HEK293 (cell line): ENCODE measurements around the gene VWA3B.
A peak's percentile ranks its signal among the peaks of the same experiment; 100 is the strongest.

Experiments used
- CTCF ChIA-PET: fragments of 350-600 bp; formaldehyde crosslinking; extraction: SDS; loops from one replicate; lab custom pipeline; 2021; ENCODE audit warnings: antibody characterized with exemption; lab: Yijun Ruan, JAX
- POLR2A ChIA-PET: fragments of 300-600 bp; formaldehyde crosslinking; extraction: SDS; loops from one replicate; lab custom pipeline; 2020; ENCODE audit warnings: antibody characterized with exemption, inconsistent platforms; lab: Yijun Ruan, JAX
- H3K27ac ChIP-seq: fragments of 200-500 bp; sonication (Bioruptor generic); 2 replicates; pipeline ENCODE4 v1.5.1; 2014; ENCODE audit warnings: low read depth, low read length, control low read depth, inconsistent platforms; ENCODE audit errors: extremely low read depth
- H3K36me3 ChIP-seq, 2 experiments: fragments of 200-500 bp in 1 of 2; sonication (Bioruptor generic) in 1 of 2; 1 replicate in 1 of 2; 2 replicates in 1 of 2; pipeline ENCODE4 v1.5.1; 2014 to 2017; ENCODE audit warnings: inconsistent platforms in 2 of 2, low read length in 2 of 2; ENCODE audit not compliant: control insufficient read depth in 2 of 2, insufficient read depth in 1 of 2
- H3K4me1 ChIP-seq: fragments of 200-500 bp; sonication (Bioruptor generic); 2 replicates; pipeline ENCODE4 v1.5.1; 2014; ENCODE audit warnings: mild to moderate bottlenecking, low read length, inconsistent platforms; ENCODE audit not compliant: control insufficient read depth, insufficient read depth
- H3K4me3 ChIP-seq: 2 replicates; pipeline ENCODE4 v1.5.1; 2011; ENCODE audit warnings: low read depth, mild to moderate bottlenecking, control low read depth, low read length, moderate library complexity
- H3K9me3 ChIP-seq: fragments of 200-500 bp; sonication (Bioruptor generic); 2 replicates; pipeline ENCODE4 v1.5.1; 2014; ENCODE audit warnings: low read depth, low read length, inconsistent platforms; ENCODE audit not compliant: control insufficient read depth, insufficient read depth
- PRDM10 ChIP-seq: fragments of 450-650 bp; formaldehyde crosslinking; IDR thresholded peaks from 2 replicates; pipeline ENCODE4 v1.5.1; 2016; ENCODE audit warnings: missing biosample characterization, missing genetic modification characterization
- SP2 ChIP-seq: fragments of 450-650 bp; formaldehyde crosslinking; IDR thresholded peaks from 2 replicates; pipeline ENCODE4 v1.5.1; 2016; ENCODE audit warnings: missing biosample characterization, missing genetic modification characterization
- SP7 ChIP-seq: fragments of 450-650 bp; formaldehyde crosslinking; IDR thresholded peaks from 2 replicates; pipeline ENCODE4 v1.5.1; 2016; ENCODE audit warnings: missing biosample characterization, missing genetic modification characterization
- ZBTB20 ChIP-seq: fragments of 450-650 bp; formaldehyde crosslinking; IDR thresholded peaks from 2 replicates; pipeline ENCODE4 v1.5.1; 2016; ENCODE audit warnings: missing biosample characterization, missing genetic modification characterization
- ZFHX2 ChIP-seq: fragments of 450-650 bp; formaldehyde crosslinking; conservative IDR thresholded peaks from 2 replicates; pipeline ENCODE4 v1.5.1; 2016; ENCODE audit warnings: missing biosample characterization, missing genetic modification characterization
- ZNF175 ChIP-seq: fragments of 450-650 bp; formaldehyde crosslinking; IDR thresholded peaks from 2 replicates; pipeline ENCODE4 v1.5.1; 2016; ENCODE audit warnings: missing biosample characterization, missing genetic modification characterization
- ZNF18 ChIP-seq: fragments of 450-650 bp; formaldehyde crosslinking; IDR thresholded peaks from 2 replicates; pipeline ENCODE4 v1.5.1; 2016; ENCODE audit warnings: missing biosample characterization, missing genetic modification characterization
- ZNF19 ChIP-seq: fragments of 450-650 bp; formaldehyde crosslinking; IDR thresholded peaks from 2 replicates; pipeline ENCODE4; 2016; ENCODE audit warnings: missing biosample characterization, missing genetic modification characterization, low read depth
- ZNF404 ChIP-seq: fragments of 450-650 bp; formaldehyde crosslinking; IDR thresholded peaks from 2 replicates; pipeline ENCODE4 v1.5.1; 2017; ENCODE audit warnings: missing biosample characterization, missing genetic modification characterization
- ZNF449 ChIP-seq: fragments of 450-650 bp; formaldehyde crosslinking; IDR thresholded peaks from 2 replicates; pipeline ENCODE4 v1.5.1; 2017; ENCODE audit warnings: missing biosample characterization, mild to moderate bottlenecking, missing genetic modification characterization, moderate library complexity
- ZNF529 ChIP-seq: fragments of 450-650 bp; formaldehyde crosslinking; IDR thresholded peaks from 2 replicates; pipeline ENCODE4 v1.5.1; 2017; ENCODE audit warnings: missing genetic modification characterization, missing biosample characterization; ENCODE audit not compliant: insufficient replicate concordance
- ZNF624 ChIP-seq: fragments of 450-650 bp; formaldehyde crosslinking; IDR thresholded peaks from 2 replicates; pipeline ENCODE4 v1.5.1; 2017; ENCODE audit warnings: missing biosample characterization, missing genetic modification characterization
- ZNF639 ChIP-seq: fragments of 450-650 bp; formaldehyde crosslinking; IDR thresholded peaks from 2 replicates; pipeline ENCODE4 v1.5.1; 2016; ENCODE audit warnings: missing biosample characterization, missing genetic modification characterization
- ZNF658 ChIP-seq: fragments of 450-650 bp; formaldehyde crosslinking; IDR thresholded peaks from 2 replicates; pipeline ENCODE4; 2016; ENCODE audit warnings: missing biosample characterization, missing genetic modification characterization
- ZNF704 ChIP-seq: fragments of 450-650 bp; formaldehyde crosslinking; IDR thresholded peaks from 2 replicates; pipeline ENCODE4 v1.5.1; 2016; ENCODE audit warnings: missing biosample characterization, missing genetic modification characterization
- ZNF747 ChIP-seq: fragments of 450-650 bp; formaldehyde crosslinking; IDR thresholded peaks from 2 replicates; pipeline ENCODE4 v1.5.1; 2016; ENCODE audit warnings: missing biosample characterization, missing genetic modification characterization
- ZNF837 ChIP-seq: fragments of 450-650 bp; formaldehyde crosslinking; IDR thresholded peaks from 2 replicates; pipeline ENCODE4 v1.5.1; 2016; ENCODE audit warnings: missing biosample characterization, missing genetic modification characterization
- TF ChIP-seq, protein P1 (sequence below): fragments of 450-650 bp; formaldehyde crosslinking; IDR thresholded peaks from 2 replicates; pipeline ENCODE4 v1.5.1; 2016; ENCODE audit warnings: missing biosample characterization, missing genetic modification characterization, low read depth
- TF ChIP-seq, protein P2 (sequence below): fragments of 450-650 bp; IDR thresholded peaks from 2 replicates; pipeline ENCODE4 v1.5.1; 2018; ENCODE audit warnings: missing biosample characterization, missing genetic modification characterization
- TF ChIP-seq, protein P3 (sequence below): fragments of 450-650 bp; formaldehyde crosslinking; IDR thresholded peaks from 2 replicates; pipeline ENCODE4 v1.5.1; 2017; ENCODE audit warnings: missing biosample characterization, missing genetic modification characterization
- TF ChIP-seq, protein P4 (sequence below): IDR thresholded peaks from 2 replicates; pipeline ENCODE4 v1.6.1; 2011; ENCODE audit warnings: mild to moderate bottlenecking, low read depth, low read length, borderline replicate concordance

VWA3B gene

GRCh38 chr2:98334439-98335078 is 247.6 kb downstream of the VWA3B start:
- no peaks in the 10 kb centered on the region for H3K9me3 ChIP-seq
- no peaks in the 10 kb centered on the region for H3K36me3 ChIP-seq
- no peak overlapping the region for H3K4me3 ChIP-seq
- ChIA-PET CTCF (no interaction called here), POLR2A (no interaction called here)
- peaks cover 12% of the 10 kb centered on the region for H3K4me1 ChIP-seq
- H3K27ac ChIP-seq: peak overlapping the region; percentile 40; the same call in 1 of the 2 replicates
- TF ChIP-seq ZNF175 (tag by site-specific recombination): no peak
- TF ChIP-seq ZFHX2 (tag by site-specific recombination): no peak
- TF ChIP-seq, protein P1, sequence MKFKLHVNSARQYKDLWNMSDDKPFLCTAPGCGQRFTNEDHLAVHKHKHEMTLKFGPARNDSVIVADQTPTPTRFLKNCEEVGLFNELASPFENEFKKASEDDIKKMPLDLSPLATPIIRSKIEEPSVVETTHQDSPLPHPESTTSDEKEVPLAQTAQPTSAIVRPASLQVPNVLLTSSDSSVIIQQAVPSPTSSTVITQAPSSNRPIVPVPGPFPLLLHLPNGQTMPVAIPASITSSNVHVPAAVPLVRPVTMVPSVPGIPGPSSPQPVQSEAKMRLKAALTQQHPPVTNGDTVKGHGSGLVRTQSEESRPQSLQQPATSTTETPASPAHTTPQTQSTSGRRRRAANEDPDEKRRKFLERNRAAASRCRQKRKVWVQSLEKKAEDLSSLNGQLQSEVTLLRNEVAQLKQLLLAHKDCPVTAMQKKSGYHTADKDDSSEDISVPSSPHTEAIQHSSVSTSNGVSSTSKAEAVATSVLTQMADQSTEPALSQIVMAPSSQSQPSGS: peak; percentile 31; the same call in 1 of the 2 replicates
- no peak for TF ChIP-seq ZNF747
- TF ChIP-seq, protein P2, sequence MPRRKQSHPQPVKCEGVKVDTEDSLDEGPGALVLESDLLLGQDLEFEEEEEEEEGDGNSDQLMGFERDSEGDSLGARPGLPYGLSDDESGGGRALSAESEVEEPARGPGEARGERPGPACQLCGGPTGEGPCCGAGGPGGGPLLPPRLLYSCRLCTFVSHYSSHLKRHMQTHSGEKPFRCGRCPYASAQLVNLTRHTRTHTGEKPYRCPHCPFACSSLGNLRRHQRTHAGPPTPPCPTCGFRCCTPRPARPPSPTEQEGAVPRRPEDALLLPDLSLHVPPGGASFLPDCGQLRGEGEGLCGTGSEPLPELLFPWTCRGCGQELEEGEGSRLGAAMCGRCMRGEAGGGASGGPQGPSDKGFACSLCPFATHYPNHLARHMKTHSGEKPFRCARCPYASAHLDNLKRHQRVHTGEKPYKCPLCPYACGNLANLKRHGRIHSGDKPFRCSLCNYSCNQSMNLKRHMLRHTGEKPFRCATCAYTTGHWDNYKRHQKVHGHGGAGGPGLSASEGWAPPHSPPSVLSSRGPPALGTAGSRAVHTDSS (tag by site-specific recombination): peak; percentile 59; the same call in 1 of the 2 replicates
- TF ChIP-seq SP7 (tag by site-specific recombination): peak; percentile 94
- TF ChIP-seq ZNF704: no peak
- TF ChIP-seq SP2 (tag by site-specific recombination): 0 out of 2 replicates have a peak, but pooled peaks have one; percentile 21
- TF ChIP-seq, protein P3, sequence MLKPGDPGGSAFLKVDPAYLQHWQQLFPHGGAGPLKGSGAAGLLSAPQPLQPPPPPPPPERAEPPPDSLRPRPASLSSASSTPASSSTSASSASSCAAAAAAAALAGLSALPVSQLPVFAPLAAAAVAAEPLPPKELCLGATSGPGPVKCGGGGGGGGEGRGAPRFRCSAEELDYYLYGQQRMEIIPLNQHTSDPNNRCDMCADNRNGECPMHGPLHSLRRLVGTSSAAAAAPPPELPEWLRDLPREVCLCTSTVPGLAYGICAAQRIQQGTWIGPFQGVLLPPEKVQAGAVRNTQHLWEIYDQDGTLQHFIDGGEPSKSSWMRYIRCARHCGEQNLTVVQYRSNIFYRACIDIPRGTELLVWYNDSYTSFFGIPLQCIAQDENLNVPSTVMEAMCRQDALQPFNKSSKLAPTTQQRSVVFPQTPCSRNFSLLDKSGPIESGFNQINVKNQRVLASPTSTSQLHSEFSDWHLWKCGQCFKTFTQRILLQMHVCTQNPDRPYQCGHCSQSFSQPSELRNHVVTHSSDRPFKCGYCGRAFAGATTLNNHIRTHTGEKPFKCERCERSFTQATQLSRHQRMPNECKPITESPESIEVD (tag by site-specific recombination): peak; percentile 95
- TF ChIP-seq ZNF639 (tag by site-specific recombination): no peak
- TF ChIP-seq ZBTB20 (tag by site-specific recombination): no peak
- no peak for TF ChIP-seq ZNF624 (tag by site-specific recombination)
- TF ChIP-seq, protein P4, sequence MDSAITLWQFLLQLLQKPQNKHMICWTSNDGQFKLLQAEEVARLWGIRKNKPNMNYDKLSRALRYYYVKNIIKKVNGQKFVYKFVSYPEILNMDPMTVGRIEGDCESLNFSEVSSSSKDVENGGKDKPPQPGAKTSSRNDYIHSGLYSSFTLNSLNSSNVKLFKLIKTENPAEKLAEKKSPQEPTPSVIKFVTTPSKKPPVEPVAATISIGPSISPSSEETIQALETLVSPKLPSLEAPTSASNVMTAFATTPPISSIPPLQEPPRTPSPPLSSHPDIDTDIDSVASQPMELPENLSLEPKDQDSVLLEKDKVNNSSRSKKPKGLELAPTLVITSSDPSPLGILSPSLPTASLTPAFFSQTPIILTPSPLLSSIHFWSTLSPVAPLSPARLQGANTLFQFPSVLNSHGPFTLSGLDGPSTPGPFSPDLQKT: no peak
- no peak for TF ChIP-seq ZNF404 (tag by site-specific recombination)
- TF ChIP-seq ZNF837 (tag by site-specific recombination): no peak
- no peak for TF ChIP-seq ZNF449 (tag by site-specific recombination)
- TF ChIP-seq ZNF18 (tag by site-specific recombination): 0 out of 2 replicates have a peak, but pooled peaks have one; percentile 36
- TF ChIP-seq ZNF19 (tag by site-specific recombination): no peak
- TF ChIP-seq ZNF658: no peak
- TF ChIP-seq PRDM10 (tag by site-specific recombination): peak; percentile 47
- TF ChIP-seq ZNF529: no peak
